Gastroesophageal sphincter (tissue), 4 donors: ENCODE measurements around the gene PLA2G3. TPM values are rescaled to one million over a fixed set of nuclear protein-coding genes. Genes with fewer than 3 reads are reported as not detected.

Experiments used
- ATAC-seq: fragments of 150-250 bp; one replicate; pipeline ENCODE4 v1.9.1; 2016; ENCODE audit warnings: mild to moderate bottlenecking, moderate library complexity
- H3K27ac ChIP-seq, 4 donors: fragments of 200-600 bp; sonication (generic) in 3 of 4; 1 replicate in 3 of 4; 2 replicates in 1 of 4; pipeline ENCODE4 v1.5.1; 2016 to 2019
- H3K27me3 ChIP-seq: fragments of 200-600 bp; sonication (generic); one replicate; pipeline ENCODE4 v1.5.1; 2019
- H3K36me3 ChIP-seq, 2 donors: fragments of 200-600 bp; sonication (generic); one replicate each; pipeline ENCODE4 v1.5.1; 2019; ENCODE audit warnings: control low read depth in 1 of 2
- H3K4me1 ChIP-seq, 3 donors: fragments of 200-600 bp; sonication (generic); 1 replicate in 2 of 3; 2 replicates in 1 of 3; pipeline ENCODE4 v1.5.1; 2016 to 2019; ENCODE audit warnings: control low read depth in 2 of 3
- H3K4me3 ChIP-seq, 2 donors: fragments of 200-600 bp; sonication (generic); one replicate each; pipeline ENCODE4 v1.5.1; 2019; ENCODE audit warnings: mild to moderate bottlenecking in 1 of 2, moderate library complexity in 1 of 2
- H3K9me3 ChIP-seq, 3 donors: fragments of 200-600 bp; sonication (generic); one replicate each; pipeline ENCODE4 v1.5.1; 2017 to 2019; ENCODE audit warnings: control low read depth in 2 of 3
- CTCF ChIP-seq, 4 experiments: fragments of 200-600 bp in 2 of 4; fragments of 450-650 bp in 2 of 4; sonication (generic) in 1 of 4; IDR thresholded peaks; one replicate each; pipeline ENCODE4 v1.5.1; 2017 to 2019; ENCODE audit warnings: antibody characterized with exemption in 4 of 4, mild to moderate bottlenecking in 2 of 4, moderate library complexity in 2 of 4
- EP300 ChIP-seq: sonication (generic); formaldehyde crosslinking; IDR thresholded peaks from one replicate; pipeline ENCODE4 v1.6.1; 2017; ENCODE audit warnings: antibody characterized with exemption, mild to moderate bottlenecking
- POLR2A ChIP-seq, 2 donors: fragments of 450-650 bp; IDR thresholded peaks; one replicate each; pipeline ENCODE4 v1.6.1; 2017; ENCODE audit warnings: antibody characterized with exemption in 2 of 2, mild to moderate bottlenecking in 2 of 2, moderate library complexity in 1 of 2
- POLR2AphosphoS5 ChIP-seq: sonication (generic); formaldehyde crosslinking; IDR thresholded peaks from one replicate; pipeline ENCODE4 v1.6.1; 2017; ENCODE audit warnings: antibody characterized with exemption
- WGBS, 2 donors: methylation state at CpG; one replicate each; pipeline ENCODE4 v1.1.5; 2018; ENCODE audit warnings: low coverage in 1 of 2; 5-methylcytosine and 5-hydroxymethylcytosine counted together
- total RNA-seq, 4 donors: library from RNA; depleted of rRNA; stranded (reverse); fragments of >200 nt; gene quantifications; one replicate each; pipeline ENCODE4 v1.1.0, GENCODE V29; 2016

Gene PLA2G3
- total RNA-seq, 4 donors from 2014 or later = 0.12 to 0.47 (median 0.22) TPM; not detected in 1

- Histone ChIP-seq H3K9me3 (no peaks in the 10 kb centered on the region), H3K4me3 (peak overlapping the region in 1 of 2 donors; percentile 92), H3K27me3 (no peaks in the 10 kb centered on the region), H3K4me1 (peaks cover 5 to 48% (median 26%) of the 10 kb centered on the region in 3 donors), H3K36me3 (peaks cover 0 to 33% of the 10 kb centered on the region in 2 donors), H3K27ac (peak overlapping the region; percentile 62 to 100 (median 92))
- ATAC-seq = no peak
- 0 to 6% methylated on average over 5 of the region's 5 CpGs for WGBS, 2 donors
- TF ChIP-seq CTCF (IDR thresholded peaks at IDR 0.05) (no peak), POLR2AphosphoS5 (no peak), EP300 (no peak), POLR2A (IDR thresholded peaks at IDR 0.05) (no peak)
Observed at GRCh38 chr22:31107894-31108218, 32.5 kb downstream of the PLA2G3 start.

DNA sequence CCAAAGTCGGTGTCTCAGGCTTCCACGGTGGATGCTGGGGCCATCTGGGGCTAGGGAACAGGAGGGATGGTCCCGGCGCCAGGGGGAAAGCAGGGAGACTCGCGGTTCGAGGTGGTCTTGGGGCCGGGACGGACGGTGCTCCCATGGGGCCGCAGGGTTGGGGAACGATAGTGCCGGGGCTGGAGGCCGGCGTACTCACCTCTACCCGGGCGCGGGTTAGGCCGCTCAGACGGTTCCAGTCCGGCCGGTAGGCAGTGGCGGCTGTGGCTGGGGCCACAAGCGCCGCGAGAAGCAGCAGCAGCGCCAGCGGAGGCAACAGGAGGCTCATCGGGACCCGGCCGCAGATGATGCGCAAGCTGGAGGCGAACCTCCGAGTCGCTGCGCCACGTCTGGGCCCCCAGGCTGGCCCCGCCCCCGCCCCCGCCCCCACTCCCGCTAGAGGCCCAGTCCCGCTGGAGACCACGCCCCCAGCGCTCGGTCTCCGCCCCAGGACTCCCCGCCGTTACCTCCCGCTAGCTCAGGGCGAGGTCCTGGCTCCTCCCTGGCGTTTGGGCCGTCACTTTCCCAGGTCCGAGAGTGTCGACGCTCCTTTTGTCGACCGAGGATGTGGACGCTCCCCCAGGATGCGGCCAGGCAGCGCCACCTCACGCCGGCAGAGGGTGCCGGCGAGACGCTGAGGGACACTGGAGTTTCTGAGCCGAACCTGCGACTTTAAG is 33.0 kb downstream of the PLA2G3 start, which contains the start of gene SELENOM:
Gene SELENOM, minus strand, starts transcription at position 391 of the 716 bp plus-strand sequence. Its CDS starts 63 bp downstream, at position 328.
- Histone ChIP-seq H3K27ac (peak within 1 kb of the TSS; percentile 97 to 100 (median 99)), H3K9me3 (no peaks in the 10 kb centered on the region)

GRCh38 chr22:31106731-31107177 is 33.6 kb downstream of the PLA2G3 start:
- H3K27ac ChIP-seq = peak overlapping the region; percentile 97 to 100 (median 99)
- no peaks in the 10 kb centered on the region for H3K9me3 ChIP-seq
- no peaks in the 10 kb centered on the region for H3K27me3 ChIP-seq
- WGBS, 2 donors = 5 to 7% methylated on average over 11 to 13 of the region's 14 CpGs
- H3K4me1 ChIP-seq = peaks cover 5 to 59% (median 37%) of the 10 kb centered on the region in 3 donors
- peak; percentile 1 for ATAC-seq
- peak overlapping the region; percentile 92 to 96 for H3K4me3 ChIP-seq
- no peak for TF ChIP-seq POLR2A (IDR thresholded peaks at IDR 0.05)
- TF ChIP-seq EP300 = no peak
- no peak for TF ChIP-seq CTCF (IDR thresholded peaks at IDR 0.05)
- no peak for TF ChIP-seq POLR2AphosphoS5
- H3K36me3 ChIP-seq = peaks cover 0 to 29% of the 10 kb centered on the region in 2 donors

More for the DNA sequence above, 33.0 kb downstream of the PLA2G3 start, which contains the start of gene SELENOM:
- Histone ChIP-seq H3K36me3 (peaks cover 0 to 30% of the 10 kb centered on the region in 2 donors), H3K27me3 (no peaks in the 10 kb centered on the region), H3K4me3 (peak within 1 kb of the TSS; percentile 92 to 96), H3K4me1 (peaks cover 5 to 53% (median 31%) of the 10 kb centered on the region in 3 donors)
- peak; percentile 93 for ATAC-seq
- 0% methylated on average over 2 to 4 of the region's 67 CpGs for WGBS, 2 donors
- TF ChIP-seq CTCF (IDR thresholded peaks at IDR 0.05) (peak in 3 of 4 experiments; percentile 93 to 98 (median 98)), POLR2A (IDR thresholded peaks at IDR 0.05) (peak; percentile 95 to 96), POLR2AphosphoS5 (peak; percentile 95), EP300 (no peak)

DNA sequence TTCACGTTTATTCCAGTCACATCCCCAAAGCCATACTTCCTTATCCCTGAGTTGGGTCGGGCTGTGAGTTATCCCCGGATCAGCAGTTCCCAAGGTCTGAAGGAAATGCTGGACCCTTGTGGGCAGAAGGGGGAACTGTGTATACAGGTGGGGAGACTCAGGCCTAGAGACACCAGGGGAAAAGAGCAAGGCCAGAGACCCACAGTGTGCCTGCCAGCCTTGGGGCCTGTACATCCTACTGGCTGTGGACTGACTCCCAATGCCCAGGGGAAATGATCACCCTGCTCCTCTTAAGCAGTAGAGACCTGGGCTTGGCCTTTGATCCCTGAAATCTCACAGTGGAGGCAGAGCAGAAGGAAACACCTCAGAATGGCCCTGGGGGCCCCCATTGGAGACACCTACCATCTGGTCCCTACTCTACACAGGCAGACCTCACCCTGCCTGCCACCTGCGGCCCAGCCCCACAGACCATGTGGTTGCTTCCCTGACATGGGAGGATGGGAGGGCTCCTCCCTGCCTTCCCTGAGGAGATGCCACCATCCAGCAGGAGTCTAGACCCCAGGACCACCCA is 34.2 kb downstream of the PLA2G3 start:
- ATAC-seq = no peak
- Histone ChIP-seq H3K27ac (peak overlapping the region; percentile 97 to 100 (median 99)), H3K4me3 (peak overlapping the region; percentile 92 to 96), H3K27me3 (no peaks in the 10 kb centered on the region), H3K9me3 (no peaks in the 10 kb centered on the region), H3K36me3 (peaks cover 0 to 34% of the 10 kb centered on the region in 2 donors), H3K4me1 (peaks cover 5 to 66% (median 39%) of the 10 kb centered on the region in 3 donors)
- TF ChIP-seq POLR2A (IDR thresholded peaks at IDR 0.05) (no peak), CTCF (IDR thresholded peaks at IDR 0.05) (peak in 3 of 4 experiments; percentile 20 to 59 (median 32)), POLR2AphosphoS5 (no peak), EP300 (no peak)
- WGBS, 2 donors = 80% methylated on average over 1 of the region's 4 CpGs; no CpG with 5 or more reads in 1 of the 2 donors
